Loucy (cell line): ENCODE results near the gene EPHA5.

ENCODE experiments used
- H2AFZ ChIP-seq: fragments of 200-600 bp; sonication (generic); 2 replicates; pipeline ENCODE4 v1.6.0; 2016; ENCODE audit warnings: antibody characterized with exemption, mild to moderate bottlenecking, low read length, moderate library complexity
- H3F3A ChIP-seq: fragments of 200-600 bp; 2 replicates; pipeline ENCODE4 v1.6.0; 2016; ENCODE audit warnings: antibody characterized with exemption, low read depth, mild to moderate bottlenecking
- H3K27me3 ChIP-seq: fragments of 200-600 bp; sonication (generic); 2 replicates; pipeline ENCODE4 v1.6.1; 2014; ENCODE audit warnings: low read length, mild to moderate bottlenecking; ENCODE audit not compliant: insufficient read depth, poor library complexity, severe bottlenecking
- H3K36me3 ChIP-seq: fragments of 200-600 bp; sonication (generic); 2 replicates; pipeline ENCODE4 v1.6.1; 2016; ENCODE audit warnings: low read length; ENCODE audit not compliant: insufficient read depth
- H3K4me1 ChIP-seq: fragments of 200-600 bp; sonication (generic); 2 replicates; pipeline ENCODE4 v1.5.1; 2014; ENCODE audit warnings: low read length, mild to moderate bottlenecking; ENCODE audit not compliant: insufficient read depth, poor library complexity, severe bottlenecking
- H3K4me2 ChIP-seq: fragments of 200-600 bp; sonication (generic); 2 replicates; pipeline ENCODE4 v1.6.0; 2014; ENCODE audit warnings: antibody characterized with exemption, low read length, low read depth, mild to moderate bottlenecking; ENCODE audit not compliant: poor library complexity, severe bottlenecking
- H3K4me3 ChIP-seq: fragments of 200-600 bp; sonication (generic); 2 replicates; pipeline ENCODE4 v1.5.1; 2014; ENCODE audit warnings: low read length, mild to moderate bottlenecking, mixed read lengths; ENCODE audit not compliant: poor library complexity, severe bottlenecking
- H3K79me2 ChIP-seq: fragments of 200-600 bp; sonication (generic); 2 replicates; pipeline ENCODE4 v1.6.1; 2014; ENCODE audit warnings: low read length; ENCODE audit not compliant: insufficient read depth
- H3K9ac ChIP-seq: fragments of 200-600 bp; sonication (generic); 2 replicates; pipeline ENCODE4 v1.6.0; 2014; ENCODE audit warnings: mild to moderate bottlenecking, low read depth, low read length, moderate library complexity; ENCODE audit not compliant: poor library complexity, severe bottlenecking
- H3K9me2 ChIP-seq: fragments of 200-600 bp; sonication (generic); replicated peaks from 2 replicates; pipeline ENCODE4 v1.6.1; 2016; ENCODE audit warnings: low read depth, low read length, mixed read lengths
- H3K9me3 ChIP-seq: fragments of 200-600 bp; sonication (generic); 2 replicates; pipeline ENCODE4 v1.6.1; 2014; ENCODE audit warnings: mild to moderate bottlenecking, antibody characterized with exemption, low read length, low read depth; ENCODE audit not compliant: insufficient read depth
- H4K20me1 ChIP-seq: fragments of 200-600 bp; sonication (generic); 2 replicates; pipeline ENCODE4 v1.6.0; 2014; ENCODE audit warnings: antibody characterized with exemption, low read length, mild to moderate bottlenecking; ENCODE audit not compliant: insufficient read depth, poor library complexity, severe bottlenecking
- CTCF ChIP-seq: fragments of 200-600 bp; sonication (generic); conservative IDR thresholded peaks from 2 replicates; pipeline ENCODE4 v1.5.1; 2014; ENCODE audit warnings: mild to moderate bottlenecking, antibody characterized with exemption, low read length
- EZH2phosphoT487 ChIP-seq: fragments of 200-600 bp; IDR thresholded peaks from 2 replicates; pipeline ENCODE4 v1.6.1; 2018; ENCODE audit warnings: antibody characterized with exemption, mild to moderate bottlenecking, moderate library complexity, borderline replicate concordance

Gene EPHA5

GRCh38 chr4:65341557-65341956, 328.7 kb downstream of the EPHA5 start:
- no peak for TF ChIP-seq CTCF
- TF ChIP-seq EZH2phosphoT487, result no peak
- H2AFZ ChIP-seq, result no peak overlapping the region

GRCh38 chr4:65340382-65341109, 329.7 kb downstream of the EPHA5 start:
- H3K9me3 ChIP-seq, result no peaks in the 10 kb centered on the region
- peak overlapping the region; percentile 56; the same call in 1 of the 2 replicates for H2AFZ ChIP-seq
- no peaks in the 10 kb centered on the region for H3K4me1 ChIP-seq
- no peak overlapping the region for H3K4me2 ChIP-seq
- H3K79me2 ChIP-seq, result no peaks in the 10 kb centered on the region
- no peak overlapping the region for H3K4me3 ChIP-seq
- TF ChIP-seq EZH2phosphoT487, result no peak
- TF ChIP-seq CTCF, result no peak
- no peak overlapping the region for H3K9ac ChIP-seq
- H3K36me3 ChIP-seq, result no peaks in the 10 kb centered on the region
- H3K27me3 ChIP-seq, result no peaks in the 10 kb centered on the region
- no peaks in the 10 kb centered on the region for H4K20me1 ChIP-seq
- no peaks in the 10 kb centered on the region for H3K9me2 ChIP-seq
- no peaks in the 10 kb centered on the region for H3F3A ChIP-seq

More at GRCh38 chr4:65341557-65341956, 328.7 kb downstream of the EPHA5 start:
- H3K79me2 ChIP-seq, result no peaks in the 10 kb centered on the region
- no peak overlapping the region for H3K9ac ChIP-seq
- no peaks in the 10 kb centered on the region for H3K27me3 ChIP-seq
- no peaks in the 10 kb centered on the region for H3K9me3 ChIP-seq
- H3K36me3 ChIP-seq, result no peaks in the 10 kb centered on the region
- no peaks in the 10 kb centered on the region for H3F3A ChIP-seq
- H3K9me2 ChIP-seq, result no peaks in the 10 kb centered on the region
- no peak overlapping the region for H3K4me3 ChIP-seq
- no peaks in the 10 kb centered on the region for H3K4me1 ChIP-seq
- H3K4me2 ChIP-seq, result no peak overlapping the region
- no peaks in the 10 kb centered on the region for H4K20me1 ChIP-seq

- H3K4me2 ChIP-seq, result no peak overlapping the region
- H3K36me3 ChIP-seq, result no peaks in the 10 kb centered on the region
- H3F3A ChIP-seq, result no peaks in the 10 kb centered on the region
- no peaks in the 10 kb centered on the region for H3K4me1 ChIP-seq
- H2AFZ ChIP-seq, result no peak overlapping the region
- no peaks in the 10 kb centered on the region for H3K9me3 ChIP-seq
- H3K4me3 ChIP-seq, result no peak overlapping the region
- H3K79me2 ChIP-seq, result no peaks in the 10 kb centered on the region
- H3K9me2 ChIP-seq, result no peaks in the 10 kb centered on the region
- H3K27me3 ChIP-seq, result no peaks in the 10 kb centered on the region
- H4K20me1 ChIP-seq, result no peaks in the 10 kb centered on the region
- no peak overlapping the region for H3K9ac ChIP-seq
- TF ChIP-seq CTCF (no peak), EZH2phosphoT487 (no peak)
These were observed 332.9 kb downstream of the EPHA5 start for GRCh38 chr4:65337371-65337770.
